Thoracic aorta (tissue), 2 donors: ENCODE measurements around the gene BRSK2. TPM values are rescaled to one million over a fixed set of nuclear protein-coding genes. Genes with fewer than 3 reads are reported as not detected.

Experiments
- ATAC-seq: fragments of 150-250 bp; one replicate; pipeline ENCODE4 v1.8.0; 2017; ENCODE audit warnings: low read depth; ENCODE audit not compliant: insufficient number of reproducible peaks, low FRiP score
- DNase-seq: peaks from one replicate; pipeline ENCODE4 v3.0.0-alpha.2; 2020; ENCODE audit warnings: low spot score
- H3K27ac ChIP-seq, 2 donors: fragments of 200-600 bp; sonication (generic); 1 replicate in 1 of 2; 2 replicates in 1 of 2; pipeline ENCODE4 v1.5.1; 2016; ENCODE audit warnings: mild to moderate bottlenecking in 2 of 2, moderate library complexity in 2 of 2
- H3K27me3 ChIP-seq: fragments of 200-600 bp; sonication (generic); replicated peaks from 2 replicates; pipeline ENCODE4 v1.6.0; 2016; ENCODE audit warnings: mild to moderate bottlenecking; ENCODE audit not compliant: insufficient read depth
- H3K36me3 ChIP-seq: fragments of 200-600 bp; sonication (generic); one replicate; pipeline ENCODE4 v1.5.1; 2016
- H3K4me1 ChIP-seq, 2 donors: fragments of 200-600 bp; sonication (generic); 1 replicate in 1 of 2; 2 replicates in 1 of 2; pipeline versions ENCODE4 v1.5.1 to v1.6.0; 2016; ENCODE audit warnings: low read depth in 2 of 2, mild to moderate bottlenecking in 1 of 2; ENCODE audit not compliant: control insufficient read depth in 1 of 2
- H3K4me3 ChIP-seq: fragments of 200-600 bp; sonication (generic); 2 replicates; pipeline ENCODE4 v1.5.1; 2016; ENCODE audit warnings: mild to moderate bottlenecking
- H3K9me3 ChIP-seq: fragments of 200-600 bp; sonication (generic); 2 replicates; pipeline ENCODE4 v1.5.1; 2016
- CTCF ChIP-seq: fragments of 200-600 bp; sonication (generic); IDR thresholded peaks from one replicate; pipeline ENCODE4 v1.5.1; 2019; ENCODE audit warnings: antibody characterized with exemption
- total RNA-seq, 2 donors: library from RNA; depleted of rRNA; stranded (reverse); fragments of >200 nt; gene quantifications; one replicate each; pipeline versions ENCODE4 v1.1.0 to v1.2.3, GENCODE V29; 2016

BRSK2 gene
- total RNA-seq, 2 donors from 2014 or later, result 1.2 TPM; not detected in 1

GRCh38 chr11:1397862-1398527, 8.3 kb downstream of the BRSK2 start:
- Histone ChIP-seq H3K36me3 (no peaks in the 10 kb centered on the region), H3K4me1 (no peaks in the 10 kb centered on the region), H3K27ac (no peak overlapping the region), H3K4me3 (no peak overlapping the region), H3K27me3 (peaks cover 9% of the 10 kb centered on the region), H3K9me3 (no peaks in the 10 kb centered on the region)
- TF ChIP-seq CTCF, result no peak
- ATAC-seq (no peak), DNase-seq (no peak)

GRCh38 chr11:1398528-1399235, 8.9 kb downstream of the BRSK2 start:
- H3K9me3 ChIP-seq, result no peaks in the 10 kb centered on the region
- no peak for TF ChIP-seq CTCF
- no peaks in the 10 kb centered on the region for H3K36me3 ChIP-seq
- no peak overlapping the region for H3K4me3 ChIP-seq
- ATAC-seq (no peak), DNase-seq (no peak)
- H3K27me3 ChIP-seq, result peaks cover 5% of the 10 kb centered on the region
- H3K4me1 ChIP-seq, result no peaks in the 10 kb centered on the region
- H3K27ac ChIP-seq, result no peak overlapping the region

- Histone ChIP-seq H3K9me3 (no peaks in the 10 kb centered on the region), H3K36me3 (no peaks in the 10 kb centered on the region), H3K27ac (no peak overlapping the region), H3K4me3 (no peak overlapping the region), H3K4me1 (no peaks in the 10 kb centered on the region), H3K27me3 (peaks cover 5% of the 10 kb centered on the region)
- ATAC-seq (no peak), DNase-seq (no peak)
- no peak for TF ChIP-seq CTCF
These were observed 9.9 kb downstream of the BRSK2 start for GRCh38 chr11:1399386-1400316.

GRCh38 chr11:1400317-1401170, 10.8 kb downstream of the BRSK2 start:
- no peak overlapping the region for H3K4me3 ChIP-seq
- H3K9me3 ChIP-seq, result no peaks in the 10 kb centered on the region
- DNase-seq, result no peak
- TF ChIP-seq CTCF, result no peak
- H3K36me3 ChIP-seq, result no peaks in the 10 kb centered on the region
- ATAC-seq, result no peak
- no peaks in the 10 kb centered on the region for H3K4me1 ChIP-seq
- H3K27me3 ChIP-seq, result peaks cover 5% of the 10 kb centered on the region
- H3K27ac ChIP-seq, result no peak overlapping the region
